AG10803 (cell line): ENCODE data around the gene TBC1D9B.
"Not testable (repeated sequence)": the region's sequence is repeated elsewhere in the genome, so short reads cannot be mapped to it uniquely, and the experiment has no call there.

Experiments
- DNase-seq: peaks from one replicate; pipeline ENCODE4 v3.0.0; 2010; ENCODE audit warnings: low read depth
- H3K4me3 ChIP-seq: 2 replicates; pipeline ENCODE4 v1.5.1; 2011; ENCODE audit warnings: mild to moderate bottlenecking, low read length, control low read depth
- TF ChIP-seq, protein P1 (sequence below): conservative IDR thresholded peaks from 2 replicates; pipeline ENCODE4 v1.5.1; 2011; ENCODE audit warnings: mild to moderate bottlenecking, low read length, control low read depth, inconsistent platforms

The TBC1D9B gene

DNA sequence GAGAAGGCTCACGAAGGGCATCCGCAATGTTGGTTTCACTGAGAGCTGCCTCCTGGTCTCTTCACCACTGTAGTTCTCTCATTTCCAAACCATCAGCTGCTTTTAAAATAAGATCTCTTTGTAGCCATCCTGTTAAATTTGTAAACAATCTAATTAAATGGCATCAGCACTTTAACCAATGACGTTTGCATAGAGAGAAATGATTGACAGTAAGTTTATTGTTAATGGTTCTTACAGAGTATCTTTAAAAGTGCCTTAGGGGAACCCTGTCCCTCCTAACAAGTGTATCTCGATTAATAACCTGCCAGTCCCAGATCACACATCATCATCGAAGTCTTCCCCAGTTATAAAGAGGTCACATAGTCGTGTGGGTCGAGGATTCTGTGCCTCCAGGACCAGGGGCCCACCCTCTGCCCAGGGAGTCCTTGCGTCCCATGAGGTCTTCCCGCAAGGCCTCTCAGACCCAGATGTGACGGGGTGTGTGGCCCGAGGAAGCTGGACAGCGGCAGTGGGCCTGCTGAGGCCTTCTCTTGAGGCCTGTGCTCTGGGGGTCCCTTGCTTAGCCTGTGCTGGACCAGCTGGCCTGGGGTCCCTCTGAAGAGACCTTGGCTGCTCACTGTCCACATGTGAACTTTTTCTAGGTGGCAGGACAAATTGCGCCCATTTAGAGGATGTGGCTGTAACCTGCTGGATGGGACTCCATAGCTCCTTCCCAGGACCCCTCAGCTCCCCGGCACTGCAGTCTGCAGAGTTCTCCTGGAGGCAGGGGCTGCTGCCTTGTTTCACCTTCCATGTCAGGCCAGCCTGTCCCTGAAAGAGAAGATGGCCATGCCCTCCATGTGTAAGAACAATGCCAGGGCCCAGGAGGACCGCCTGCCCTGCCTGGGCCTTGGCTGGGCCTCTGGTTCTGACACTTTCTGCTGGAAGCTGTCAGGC is 70.4 kb downstream of the TBC1D9B start:
- TF ChIP-seq, protein P1, sequence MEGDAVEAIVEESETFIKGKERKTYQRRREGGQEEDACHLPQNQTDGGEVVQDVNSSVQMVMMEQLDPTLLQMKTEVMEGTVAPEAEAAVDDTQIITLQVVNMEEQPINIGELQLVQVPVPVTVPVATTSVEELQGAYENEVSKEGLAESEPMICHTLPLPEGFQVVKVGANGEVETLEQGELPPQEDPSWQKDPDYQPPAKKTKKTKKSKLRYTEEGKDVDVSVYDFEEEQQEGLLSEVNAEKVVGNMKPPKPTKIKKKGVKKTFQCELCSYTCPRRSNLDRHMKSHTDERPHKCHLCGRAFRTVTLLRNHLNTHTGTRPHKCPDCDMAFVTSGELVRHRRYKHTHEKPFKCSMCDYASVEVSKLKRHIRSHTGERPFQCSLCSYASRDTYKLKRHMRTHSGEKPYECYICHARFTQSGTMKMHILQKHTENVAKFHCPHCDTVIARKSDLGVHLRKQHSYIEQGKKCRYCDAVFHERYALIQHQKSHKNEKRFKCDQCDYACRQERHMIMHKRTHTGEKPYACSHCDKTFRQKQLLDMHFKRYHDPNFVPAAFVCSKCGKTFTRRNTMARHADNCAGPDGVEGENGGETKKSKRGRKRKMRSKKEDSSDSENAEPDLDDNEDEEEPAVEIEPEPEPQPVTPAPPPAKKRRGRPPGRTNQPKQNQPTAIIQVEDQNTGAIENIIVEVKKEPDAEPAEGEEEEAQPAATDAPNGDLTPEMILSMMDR = no peak
- DNase-seq = no peak

DNA sequence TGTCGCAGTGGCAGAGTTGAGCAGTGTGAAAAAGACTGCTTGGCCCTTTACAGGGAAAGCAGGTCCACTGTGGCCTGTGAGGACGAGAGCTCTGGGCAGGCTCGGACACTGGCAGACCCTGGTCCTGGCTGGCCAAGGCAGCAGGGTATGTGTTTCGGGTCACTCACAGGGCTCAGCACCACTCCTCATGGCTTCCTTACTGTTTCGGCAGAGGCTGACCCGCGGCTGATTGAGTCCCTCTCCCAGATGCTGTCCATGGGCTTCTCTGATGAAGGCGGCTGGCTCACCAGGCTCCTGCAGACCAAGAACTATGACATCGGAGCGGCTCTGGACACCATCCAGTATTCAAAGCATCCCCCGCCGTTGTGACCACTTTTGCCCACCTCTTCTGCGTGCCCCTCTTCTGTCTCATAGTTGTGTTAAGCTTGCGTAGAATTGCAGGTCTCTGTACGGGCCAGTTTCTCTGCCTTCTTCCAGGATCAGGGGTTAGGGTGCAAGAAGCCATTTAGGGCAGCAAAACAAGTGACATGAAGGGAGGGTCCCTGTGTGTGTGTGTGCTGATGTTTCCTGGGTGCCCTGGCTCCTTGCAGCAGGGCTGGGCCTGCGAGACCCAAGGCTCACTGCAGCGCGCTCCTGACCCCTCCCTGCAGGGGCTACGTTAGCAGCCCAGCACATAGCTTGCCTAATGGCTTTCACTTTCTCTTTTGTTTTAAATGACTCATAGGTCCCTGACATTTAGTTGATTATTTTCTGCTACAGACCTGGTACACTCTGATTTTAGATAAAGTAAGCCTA is 71.3 kb downstream of the TBC1D9B start:
- no peak for DNase-seq
- TF ChIP-seq, protein P1 = no peak
- no peak overlapping the region for H3K4me3 ChIP-seq

More for the DNA sequence above, 70.4 kb downstream of the TBC1D9B start:
- no peak overlapping the region for H3K4me3 ChIP-seq

DNA sequence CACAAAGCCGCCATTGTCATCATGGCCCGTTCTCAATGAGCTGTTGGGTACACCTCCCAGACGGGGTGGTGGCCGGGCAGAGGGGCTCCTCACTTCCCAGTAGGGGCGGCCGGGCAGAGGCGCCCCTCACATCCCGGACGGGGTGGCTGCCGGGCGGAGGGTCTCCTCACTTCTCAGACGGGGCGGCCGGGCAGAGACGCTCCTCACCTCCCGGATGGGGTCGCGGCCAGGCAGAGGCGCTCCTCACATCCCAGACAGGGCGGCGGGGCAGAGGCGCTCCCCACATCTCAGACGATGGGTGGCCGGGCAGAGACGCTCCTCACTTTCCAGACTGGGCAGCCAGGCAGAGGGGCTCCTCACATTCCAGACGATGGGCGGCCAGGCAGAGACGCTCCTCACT is 72.8 kb downstream of the TBC1D9B start:
- not testable (repeated sequence) for H3K4me3 ChIP-seq, DNase-seq

DNA sequence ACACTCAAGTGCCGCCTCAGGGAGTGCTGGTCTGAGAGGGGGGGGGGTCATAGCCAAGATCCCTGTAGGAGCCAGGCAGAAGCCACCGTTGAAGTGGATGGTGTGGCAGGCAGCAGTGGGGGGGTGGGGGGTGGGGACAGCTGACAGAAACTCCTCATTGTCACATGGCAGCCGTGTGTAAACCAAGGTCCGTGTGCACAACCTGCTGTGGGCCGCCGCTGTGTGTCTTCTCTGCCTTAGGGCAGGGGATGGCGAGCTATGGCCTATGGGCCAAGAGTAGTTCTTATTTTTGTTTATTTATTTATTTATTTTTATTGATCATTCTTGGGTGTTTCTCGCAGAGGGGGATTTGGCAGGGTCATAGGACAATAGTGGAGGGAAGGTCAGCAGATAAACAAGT is 73.6 kb downstream of the TBC1D9B start:
- DNase-seq = no peak
- no peak overlapping the region for H3K4me3 ChIP-seq
- TF ChIP-seq, protein P1 = no peak

DNA sequence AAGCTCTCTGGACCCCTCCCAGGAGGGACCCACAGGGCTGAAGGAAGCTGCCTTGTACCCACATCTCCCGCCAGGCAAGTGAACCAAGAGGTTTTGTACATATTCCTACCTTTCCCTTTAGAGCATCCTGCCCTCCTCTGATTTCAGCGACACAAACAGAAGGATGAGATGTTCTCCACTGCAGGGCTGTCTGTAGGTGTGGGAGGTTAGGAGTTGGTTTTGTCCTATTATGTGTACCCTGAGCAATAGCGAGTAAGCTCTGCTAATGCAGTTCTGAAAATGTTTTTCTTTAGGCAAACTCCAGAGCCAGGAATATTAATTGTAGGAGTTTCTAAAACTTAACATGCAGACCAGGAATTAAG is 74.0 kb downstream of the TBC1D9B start:
- TF ChIP-seq, protein P1 = no peak
- H3K4me3 ChIP-seq = no peak overlapping the region
- no peak for DNase-seq

DNA sequence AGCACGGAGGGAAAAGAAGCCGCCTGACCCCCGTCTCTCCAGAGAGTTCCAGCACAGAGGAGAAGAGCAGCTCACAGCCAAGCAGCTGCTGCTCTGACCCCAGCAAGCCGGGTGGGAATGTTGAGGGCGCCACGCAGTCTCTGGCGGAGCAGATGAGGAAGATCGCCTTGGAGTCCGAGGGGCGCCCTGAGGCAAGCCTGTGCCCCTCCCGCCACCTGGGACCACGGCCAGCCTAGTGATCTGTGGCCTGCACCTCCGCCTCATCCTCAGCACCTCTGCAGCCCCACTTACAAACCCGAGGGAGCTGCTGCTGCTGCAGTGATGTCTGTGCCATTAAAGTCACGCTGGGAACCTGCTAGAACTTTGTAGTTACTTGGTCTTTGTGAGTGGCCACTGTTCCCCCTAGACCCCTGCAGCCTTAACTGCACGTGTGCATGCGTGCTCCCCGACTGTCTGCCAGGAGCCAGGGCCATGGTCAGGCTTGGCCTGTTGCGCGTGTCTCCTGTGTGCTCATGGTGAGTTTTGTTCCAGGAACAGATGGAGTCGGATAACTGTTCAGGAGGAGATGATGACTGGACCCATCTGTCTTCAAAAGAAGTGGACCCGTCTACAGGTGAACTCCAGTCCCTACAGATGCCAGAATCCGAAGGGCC is 74.5 kb downstream of the TBC1D9B start:
- no peak for DNase-seq
- TF ChIP-seq, protein P1 = no peak
- H3K4me3 ChIP-seq = no peak overlapping the region

DNA sequence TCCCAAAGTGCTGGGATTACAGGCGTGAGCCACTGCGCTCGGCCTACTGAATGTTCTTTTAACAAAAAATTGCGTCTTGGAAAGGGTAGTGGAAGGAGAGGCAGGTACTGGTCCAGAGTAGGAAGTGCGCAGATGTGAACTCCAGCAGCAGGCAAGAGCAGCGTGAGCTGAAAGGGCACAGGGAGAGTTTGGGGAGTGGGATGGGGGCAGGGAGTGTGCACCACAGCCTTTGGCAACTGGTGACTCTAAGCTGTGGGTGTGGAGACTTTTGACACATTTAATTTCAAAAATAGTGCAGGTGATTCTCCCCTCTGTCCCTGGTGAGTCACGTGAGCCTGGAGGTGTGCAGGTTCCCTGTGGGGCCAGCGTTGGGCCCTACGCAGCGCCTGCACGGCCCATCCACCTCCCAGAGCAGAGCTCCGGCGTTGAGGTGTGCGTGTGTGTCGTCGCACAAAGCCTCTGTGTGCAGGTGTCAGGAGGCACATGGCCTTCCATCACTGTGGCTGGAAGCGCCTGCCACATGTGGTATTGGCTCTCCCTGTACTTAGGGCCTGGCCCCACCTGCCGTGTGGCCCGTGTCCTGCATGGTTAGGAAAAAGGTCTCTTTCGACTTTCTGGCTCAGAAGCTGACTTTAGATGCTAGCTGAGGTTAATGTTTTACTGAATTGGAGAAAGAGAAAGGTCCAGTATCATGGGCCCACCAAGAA is 75.5 kb downstream of the TBC1D9B start:
- H3K4me3 ChIP-seq = no peak overlapping the region
- TF ChIP-seq, protein P1 = no peak
- no peak for DNase-seq
